Uterus (tissue), 2 donors: ENCODE measurements around the gene LMCD1.

Source experiments
- CTCF ChIP-seq, 4 experiments: fragments of 200-600 bp in 2 of 4; fragments of 450-650 bp in 2 of 4; sonication (generic) in 2 of 4; IDR thresholded peaks; one replicate each; pipeline ENCODE4 v1.5.1; 2016 to 2019; ENCODE audit warnings: antibody characterized with exemption in 4 of 4, mild to moderate bottlenecking in 2 of 4, moderate library complexity in 1 of 4
- POLR2A ChIP-seq, 2 donors: fragments of 450-650 bp; IDR thresholded peaks; one replicate each; pipeline ENCODE4 v1.6.1; 2016; ENCODE audit warnings: antibody characterized with exemption in 2 of 2, mild to moderate bottlenecking in 1 of 2, moderate library complexity in 1 of 2

GRCh38 chr3:8473029-8473428, 28.6 kb upstream of the LMCD1 start:
- TF ChIP-seq CTCF (IDR thresholded peaks at IDR 0.05) (no peak), POLR2A (IDR thresholded peaks at IDR 0.05) (no peak)
